Stimulated activated CD4-positive, alpha-beta T cell treated with anti-CD3 and anti-CD28 coated beads, Interleukin-4, amount 100 ng/mL, for 1 hour (primary cell): ENCODE data around the gene TMA16.
"Not testable (repeated sequence)": the region's sequence is repeated elsewhere in the genome, so short reads cannot be mapped to it uniquely, and the experiment has no call there.

Source experiments
- DNase-seq: peaks from one replicate; pipeline ENCODE4 v3.0.0-alpha.2; 2020

Gene TMA16

DNA sequence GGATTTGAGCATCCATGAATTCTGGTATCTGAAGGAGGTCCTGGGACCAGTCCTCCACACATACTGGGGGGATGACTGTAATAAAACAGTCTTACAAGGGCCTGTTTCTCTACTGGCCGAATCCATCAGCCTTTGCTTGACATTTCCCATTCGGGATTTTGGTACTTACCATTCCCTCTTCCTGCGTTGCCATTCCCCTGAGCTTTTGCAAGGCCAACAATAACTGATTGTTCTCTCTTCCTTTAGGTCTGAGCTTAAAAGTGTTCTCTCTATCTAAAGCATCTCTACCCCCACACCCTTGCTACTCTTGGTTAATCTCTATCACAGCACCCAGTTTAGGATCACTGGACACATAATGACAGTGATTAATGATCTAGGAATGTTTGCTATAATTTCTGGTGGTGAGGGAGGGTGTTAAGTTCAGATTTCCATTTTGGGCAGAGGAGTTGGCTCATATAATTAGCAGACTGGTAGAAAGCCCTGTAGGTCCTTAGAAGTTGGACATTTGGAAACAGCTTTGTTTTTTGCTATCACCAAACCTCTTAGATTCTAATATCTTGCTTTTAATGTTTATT is 29.4 kb downstream of the TMA16 start:
- no peak for DNase-seq

DNA sequence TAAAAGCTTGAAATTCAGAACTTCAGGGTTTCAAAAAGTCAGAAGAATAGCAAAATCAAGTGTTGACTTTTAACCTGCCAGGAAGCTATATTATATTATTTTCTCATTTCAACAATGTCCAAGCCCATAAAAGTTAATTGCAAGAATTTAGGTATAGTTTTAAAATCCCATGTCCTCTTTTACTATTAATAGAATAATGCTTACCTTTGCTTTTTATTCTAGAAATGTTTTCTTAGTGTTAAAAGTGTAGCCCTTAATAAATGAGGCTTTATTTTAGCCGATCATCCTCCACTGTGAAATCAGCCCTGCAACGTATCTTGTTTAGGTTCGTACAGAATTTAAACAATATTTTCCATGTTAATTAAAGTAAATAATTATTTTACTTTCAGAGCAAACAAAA is 31.5 kb downstream of the TMA16 start:
- no peak for DNase-seq

DNA sequence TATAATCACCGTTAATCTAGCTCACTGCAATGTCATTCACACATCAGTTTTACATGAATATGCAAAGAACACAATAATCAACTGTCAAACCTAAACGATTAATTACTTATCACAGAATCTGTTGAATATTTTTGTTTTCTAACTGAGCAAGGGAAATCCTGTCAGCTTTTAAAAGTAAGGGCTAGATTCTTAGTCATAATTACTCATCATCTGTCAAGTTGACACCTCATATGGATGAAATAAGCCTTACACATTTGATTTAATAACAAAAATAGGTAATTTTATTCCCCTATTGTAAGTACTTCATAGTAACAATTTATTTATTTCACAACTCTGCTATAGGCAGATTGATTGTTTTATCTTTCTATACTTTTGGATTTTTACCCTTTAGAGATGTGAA is 32.7 kb downstream of the TMA16 start:
- no peak for DNase-seq

DNA sequence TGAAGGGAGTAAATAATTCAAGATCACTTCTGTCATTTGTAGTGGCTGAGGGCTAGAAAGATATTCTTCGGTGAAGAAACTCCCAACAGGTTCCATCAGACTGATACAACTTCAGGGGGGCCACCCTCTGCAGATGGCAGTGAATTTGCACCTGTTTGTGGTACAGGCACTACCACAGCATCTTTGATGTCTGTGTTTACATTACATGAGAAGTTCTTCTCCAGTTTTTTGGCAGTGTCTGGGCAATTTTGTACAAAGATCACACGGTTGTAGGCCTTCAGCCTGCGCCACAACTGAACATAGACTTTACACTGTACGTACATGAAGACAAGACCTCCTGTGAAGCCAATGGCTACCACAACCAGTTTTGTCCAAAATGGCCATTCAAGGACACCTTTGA is 34.2 kb downstream of the TMA16 start:
- DNase-seq = no peak

DNA sequence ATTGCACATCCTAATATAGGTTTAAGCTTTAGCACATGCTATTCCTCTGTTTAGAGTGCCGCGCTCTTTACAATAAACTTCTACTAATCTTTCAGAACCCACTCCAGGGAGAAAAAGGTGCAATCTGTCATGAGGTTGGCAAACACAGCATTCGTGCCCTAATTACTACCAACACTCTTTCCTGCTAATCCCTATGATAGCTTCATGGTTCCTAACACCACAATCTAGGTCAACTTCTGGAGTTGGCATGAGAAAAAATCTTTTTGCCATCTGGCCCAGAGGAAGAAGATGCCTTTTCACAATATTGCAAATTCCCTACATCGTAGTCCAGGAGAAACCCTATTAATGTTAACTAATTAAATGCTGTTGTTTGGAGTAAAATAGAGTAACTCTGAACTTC is 39.6 kb downstream of the TMA16 start:
- DNase-seq = no peak

DNA sequence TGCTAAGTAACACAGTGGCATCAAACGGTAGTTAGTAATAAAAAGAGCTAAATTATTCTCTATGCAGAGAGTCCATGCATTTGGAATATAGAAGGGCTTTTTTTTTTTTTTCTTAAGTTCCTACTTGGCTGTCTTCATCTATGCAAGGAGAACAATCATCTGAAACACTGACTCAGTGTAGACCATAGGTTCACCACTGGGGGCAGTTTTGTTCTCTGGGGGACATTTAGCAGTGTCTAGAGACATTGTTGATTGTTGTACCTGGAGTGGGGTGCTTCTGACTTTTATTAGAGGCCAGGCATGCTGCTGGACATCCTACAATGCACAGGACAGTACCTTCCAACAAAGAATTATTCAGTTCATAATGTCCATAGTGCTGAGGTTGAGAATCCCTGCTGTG is 41.2 kb downstream of the TMA16 start:
- no peak for DNase-seq

DNA sequence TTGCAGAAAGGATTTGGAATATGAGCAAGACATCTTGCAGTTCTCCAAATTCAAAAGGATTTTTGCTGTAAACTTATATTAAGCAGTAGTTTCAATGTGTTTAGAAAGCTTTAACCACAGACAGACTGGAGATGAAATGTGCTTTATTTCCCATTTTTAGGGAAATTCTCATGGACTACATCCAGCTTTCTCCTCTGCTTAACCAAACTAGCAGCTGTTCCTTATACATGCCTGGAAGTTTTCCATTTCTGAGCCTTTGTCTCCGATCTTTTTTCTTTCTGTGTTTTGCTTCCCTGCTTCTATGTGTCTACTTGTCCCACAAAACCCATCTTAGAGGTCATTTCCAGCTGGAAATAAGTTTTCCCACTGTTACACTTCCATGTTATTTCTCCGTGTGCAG is 41.6 kb downstream of the TMA16 start:
- DNase-seq = no peak

DNA sequence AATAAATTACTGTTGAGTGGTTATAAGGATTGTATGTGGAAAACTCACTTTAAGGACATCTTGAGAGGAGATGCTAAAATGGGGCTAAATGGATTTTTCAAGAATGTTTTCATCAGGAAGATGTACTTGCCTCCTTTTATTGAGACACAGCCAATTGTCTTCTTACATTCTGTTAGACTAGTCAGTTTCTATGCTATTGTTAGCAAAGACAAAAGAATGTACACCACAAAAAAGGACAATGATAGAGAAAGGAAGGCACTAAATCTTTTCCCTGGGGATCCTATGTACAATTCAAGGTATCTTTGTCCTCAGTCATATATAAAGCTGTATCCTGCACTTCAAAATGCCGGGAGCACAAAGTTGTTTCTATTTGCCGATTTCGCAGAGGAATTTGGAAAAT is 42.6 kb downstream of the TMA16 start:
- DNase-seq = no peak

DNA sequence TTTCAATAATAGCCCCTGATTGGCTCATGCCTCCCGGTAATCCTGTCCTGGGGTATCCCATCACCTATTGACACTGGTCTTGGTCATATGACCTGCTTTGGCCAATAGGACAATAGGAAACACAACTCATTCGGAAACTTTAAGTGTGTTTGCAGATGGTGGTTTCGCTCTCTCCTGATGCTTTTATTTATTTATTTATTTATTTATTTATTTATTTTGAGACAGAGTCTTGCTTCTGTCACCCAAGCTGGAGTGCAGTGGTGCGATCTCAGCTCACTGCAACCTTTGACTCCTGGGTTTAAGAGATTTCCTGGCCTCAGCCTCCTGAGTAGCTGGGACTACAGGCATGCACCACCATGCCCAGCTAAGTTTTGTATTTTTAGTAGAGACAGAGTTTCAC is 44.3 kb downstream of the TMA16 start:
- not testable (repeated sequence) for DNase-seq

DNA sequence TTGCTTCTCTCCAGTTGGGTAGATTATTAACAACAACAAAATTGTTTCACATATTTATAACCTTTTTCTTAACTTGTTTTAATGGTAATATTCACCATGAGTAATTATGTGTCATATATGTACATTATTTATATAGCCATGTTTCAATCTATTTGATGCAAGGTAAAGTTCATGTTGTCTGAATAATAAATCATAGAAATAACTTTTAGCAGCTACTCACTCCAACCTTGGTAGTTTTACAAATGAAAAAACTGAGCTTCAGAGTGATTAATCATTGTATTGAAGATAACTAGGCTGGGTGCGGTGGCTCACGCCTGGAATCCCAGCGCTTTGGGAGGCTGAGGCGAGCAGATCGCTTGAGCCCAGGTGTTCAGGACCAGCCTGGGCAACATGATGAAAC is 46.0 kb downstream of the TMA16 start:
- no peak for DNase-seq

DNA sequence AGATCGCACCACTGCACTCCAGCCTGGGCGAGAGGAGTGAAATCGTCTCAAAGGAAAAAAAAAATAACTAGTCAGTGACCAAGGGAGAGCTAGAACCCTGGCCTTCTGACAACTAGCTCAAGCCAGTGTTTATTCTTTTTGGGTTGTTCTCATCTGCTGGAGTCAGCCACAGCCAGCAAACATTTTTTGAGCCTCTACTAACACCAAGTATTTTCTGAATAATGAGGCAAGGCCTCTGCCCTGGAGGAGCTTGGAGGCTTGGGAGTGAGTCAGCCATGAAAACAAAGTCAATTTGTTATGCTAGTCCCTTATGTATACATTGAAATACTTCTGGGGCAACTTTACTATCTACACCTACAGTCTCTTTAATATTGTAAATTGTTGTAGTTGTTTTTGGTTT is 46.5 kb downstream of the TMA16 start:
- no peak for DNase-seq

DNA sequence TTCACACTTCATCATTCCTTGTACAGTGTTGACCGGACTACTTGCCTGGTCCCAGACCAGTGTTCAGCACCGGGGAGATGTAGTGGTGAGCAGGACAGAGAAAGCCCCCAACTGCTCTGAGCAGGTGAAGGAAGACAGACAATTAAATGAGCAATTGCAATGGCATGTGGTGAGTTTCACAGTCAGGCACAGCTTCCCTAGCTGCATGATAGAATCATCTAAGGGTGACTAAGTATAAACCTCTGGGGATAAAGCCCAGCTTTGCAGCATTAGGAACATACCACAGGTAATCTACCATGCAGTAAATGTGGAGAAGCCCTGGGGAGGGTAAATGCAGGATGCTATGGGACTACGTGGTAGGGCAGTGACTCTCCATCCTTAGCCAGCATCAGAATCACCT is 47.8 kb downstream of the TMA16 start:
- no peak for DNase-seq

DNA sequence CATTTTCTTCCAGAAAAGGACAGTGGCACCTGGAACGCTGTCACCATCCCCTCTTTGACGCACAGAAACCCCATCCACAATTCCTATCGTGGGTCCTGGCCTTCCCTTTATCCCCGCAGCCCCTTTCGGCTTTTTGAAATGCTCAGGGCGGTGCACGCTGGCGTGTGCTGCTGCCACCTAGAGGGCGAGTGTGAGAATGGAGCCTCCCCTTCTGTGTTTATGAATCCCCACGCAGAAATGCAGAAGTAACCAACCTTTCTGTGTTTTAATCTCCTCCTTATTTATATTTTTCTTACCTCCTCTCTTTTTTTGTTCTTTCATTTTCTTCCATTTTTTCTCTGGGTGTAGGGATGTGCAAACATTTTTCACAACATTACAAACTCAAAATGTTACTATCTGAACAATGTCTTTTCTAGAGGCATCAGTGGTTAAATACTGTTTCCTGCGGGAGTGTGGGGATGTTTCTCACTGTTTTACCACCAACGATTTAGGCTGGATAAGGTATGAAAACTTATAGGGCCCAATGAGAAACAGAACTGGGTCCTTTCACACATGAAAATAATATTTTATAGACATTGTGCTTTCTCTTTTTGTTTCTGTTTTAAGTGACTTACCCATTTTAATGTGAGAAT is 50.0 kb downstream of the TMA16 start:
- DNase-seq = peak; percentile 65

DNA sequence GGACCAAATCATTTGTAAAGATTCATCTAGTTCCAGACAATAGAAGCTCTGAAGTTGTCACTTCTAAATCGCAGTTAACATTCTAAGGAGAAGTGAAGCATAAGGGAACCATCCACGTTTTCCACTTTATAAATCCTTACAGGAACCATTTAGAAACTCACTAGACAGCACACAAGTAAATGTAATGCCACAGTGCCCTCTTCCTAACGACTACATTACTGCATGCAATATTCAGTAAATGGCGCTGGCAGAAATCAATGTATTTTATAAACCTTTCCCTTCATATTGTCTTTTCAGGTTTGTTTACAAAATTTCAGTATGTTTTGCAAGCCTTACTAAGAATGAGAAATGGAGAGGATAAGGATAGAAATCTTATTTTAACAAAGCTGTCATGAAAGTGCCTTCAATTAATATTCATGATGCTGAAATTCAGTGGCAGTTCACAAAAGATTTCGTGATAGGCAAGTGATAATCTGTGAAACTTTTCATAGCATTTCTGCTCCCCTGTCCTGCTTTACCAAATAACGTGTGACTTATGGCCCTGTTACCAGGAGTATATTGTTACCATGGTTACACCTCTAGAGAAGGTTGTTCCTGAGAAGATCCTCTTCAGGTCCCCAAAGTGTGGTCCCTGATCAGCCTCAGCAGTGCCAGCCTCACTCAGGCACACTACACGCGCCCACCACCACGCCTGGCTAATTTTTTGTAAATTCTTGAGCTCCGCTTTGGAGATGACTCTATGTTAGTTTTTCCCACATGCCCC is 54.2 kb downstream of the TMA16 start:
- DNase-seq = no peak

DNA sequence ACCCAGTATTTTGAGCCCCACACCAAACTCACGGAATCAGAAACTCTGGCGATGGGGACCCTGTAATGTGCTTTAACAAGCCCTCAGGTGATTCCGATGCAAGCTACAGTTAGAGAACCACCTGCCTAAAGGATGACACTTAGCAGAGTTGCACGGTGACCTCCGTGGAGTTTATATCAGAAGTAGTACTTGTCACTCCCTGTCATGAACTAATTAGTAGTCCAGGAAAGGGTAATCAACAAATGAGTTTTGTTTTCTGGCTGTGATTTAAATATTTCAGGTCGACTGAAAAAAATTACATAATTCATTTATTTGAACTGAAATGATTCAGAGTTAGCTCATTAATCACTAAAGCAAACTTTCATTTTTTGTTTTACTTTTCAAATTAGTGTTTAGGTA is 56.4 kb downstream of the TMA16 start:
- no peak for DNase-seq

DNA sequence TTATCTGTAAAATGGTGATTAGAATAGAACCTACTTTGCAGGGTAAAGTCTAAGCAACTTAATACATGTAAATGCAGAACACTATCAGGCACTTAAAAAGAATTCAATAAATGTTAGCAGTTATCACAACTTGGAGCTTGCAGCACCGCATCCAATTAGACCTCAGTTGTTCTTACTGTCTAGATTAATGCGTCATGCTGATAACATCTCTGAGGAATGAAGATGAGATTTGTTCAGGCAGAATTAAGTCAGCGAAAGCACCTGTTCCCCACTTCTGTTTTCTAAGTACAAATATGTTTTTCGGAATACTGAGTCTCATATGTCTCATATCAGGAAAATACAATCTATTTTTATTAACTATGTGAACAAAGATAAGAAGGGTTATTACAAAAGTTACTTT is 58.7 kb downstream of the TMA16 start:
- no peak for DNase-seq

DNA sequence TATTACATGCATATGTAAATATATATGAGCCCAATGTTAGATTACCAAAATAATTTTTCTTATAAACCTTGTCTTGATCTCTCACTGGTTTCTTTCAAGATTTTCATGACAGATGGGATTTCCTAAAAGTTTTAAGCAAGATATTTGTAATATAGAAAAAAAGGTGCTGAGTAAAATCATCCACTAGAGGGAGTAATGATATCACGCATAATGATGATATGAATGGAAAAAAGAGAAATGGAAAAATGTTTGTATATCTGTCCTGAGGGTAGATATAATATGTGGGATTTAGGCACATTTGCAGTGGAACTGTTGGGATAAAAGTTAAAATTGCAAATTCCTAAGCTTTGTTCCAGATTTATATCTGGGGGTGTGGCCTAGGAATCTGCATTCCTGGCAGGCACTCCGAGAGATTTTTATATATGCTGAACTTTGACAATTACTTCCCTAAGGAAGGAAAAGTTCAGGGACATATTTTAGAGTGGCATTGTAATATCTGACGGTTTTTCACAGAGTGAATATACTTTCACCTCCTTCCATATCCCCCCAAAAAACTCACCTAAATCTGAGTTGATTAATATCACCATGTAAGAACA is 60.5 kb downstream of the TMA16 start:
- no peak for DNase-seq

DNA sequence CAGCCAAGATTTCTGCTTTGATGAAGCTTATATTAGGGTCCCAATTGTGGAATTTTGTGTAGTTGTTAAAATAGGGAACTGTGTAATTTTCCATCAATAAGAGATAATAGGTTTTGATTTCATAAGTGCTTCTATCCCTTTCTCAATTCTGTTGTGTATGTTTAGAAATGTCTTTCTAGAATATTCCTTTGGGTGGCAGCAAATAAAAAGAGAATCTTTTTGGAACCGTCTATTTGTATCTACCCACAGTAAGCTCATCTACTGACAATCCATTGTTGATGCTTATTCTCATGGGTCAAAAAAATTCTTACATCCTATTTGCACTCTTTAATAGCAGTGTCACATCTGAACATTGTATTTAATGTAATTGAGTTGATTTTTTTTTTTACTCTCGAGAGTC is 61.7 kb downstream of the TMA16 start:
- DNase-seq = no peak

DNA sequence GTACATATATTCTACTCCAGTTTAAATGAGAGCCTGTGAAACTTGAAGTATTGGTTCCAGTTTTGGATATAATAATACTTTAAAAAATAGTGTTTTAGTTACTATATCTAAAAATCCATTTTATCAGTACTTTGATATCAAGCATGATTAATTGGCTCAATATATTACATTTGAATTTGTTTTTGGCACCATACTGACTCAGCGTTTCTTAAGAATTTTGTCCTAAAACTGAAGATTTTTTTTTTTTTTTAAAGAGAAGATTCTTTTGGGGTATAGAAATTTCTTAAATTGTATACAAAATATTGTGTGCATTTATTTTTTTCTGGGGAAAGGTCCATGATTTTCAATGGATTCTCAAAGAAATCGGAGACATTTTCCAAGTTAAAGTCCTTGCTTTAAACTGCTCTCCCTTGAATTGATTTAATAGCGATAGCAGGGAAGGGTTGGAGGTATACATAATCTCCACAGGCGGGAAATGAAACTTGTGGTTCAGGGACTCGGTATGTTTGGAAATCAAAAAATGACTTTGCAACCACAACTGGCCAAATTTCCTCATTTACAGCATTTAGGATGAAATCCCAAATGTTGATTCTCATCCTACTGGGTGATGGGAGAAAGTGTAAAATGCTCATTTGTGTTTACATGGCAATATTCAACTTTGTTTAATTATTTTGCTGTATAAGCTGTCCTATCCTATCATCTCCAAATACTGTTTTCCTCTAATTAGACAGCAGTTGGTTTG is 62.3 kb downstream of the TMA16 start:
- no peak for DNase-seq

DNA sequence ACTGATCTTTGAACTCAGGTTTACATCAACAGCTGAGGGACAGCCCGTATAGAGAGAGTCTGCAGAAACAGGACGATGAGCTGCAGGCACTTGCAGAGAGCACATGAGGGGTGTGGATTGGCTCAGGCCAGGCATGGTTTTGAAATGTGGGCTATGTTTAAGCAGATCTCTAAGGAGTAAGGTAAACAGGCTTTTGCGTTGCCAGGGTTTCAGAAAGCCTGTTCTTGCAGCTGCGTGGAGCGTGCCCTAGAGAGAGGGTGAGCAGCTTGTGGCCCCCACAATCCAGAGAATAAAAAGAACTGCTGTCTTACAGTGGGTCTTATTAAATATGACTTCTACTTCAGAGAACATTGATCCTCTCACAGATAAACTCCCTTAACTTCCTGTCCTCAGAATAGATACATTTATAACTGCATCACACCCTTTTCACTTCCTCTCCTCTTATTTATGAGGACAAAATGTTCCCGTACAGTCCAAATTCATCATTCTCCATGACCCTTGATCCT is 64.1 kb downstream of the TMA16 start:
- DNase-seq = no peak

DNA sequence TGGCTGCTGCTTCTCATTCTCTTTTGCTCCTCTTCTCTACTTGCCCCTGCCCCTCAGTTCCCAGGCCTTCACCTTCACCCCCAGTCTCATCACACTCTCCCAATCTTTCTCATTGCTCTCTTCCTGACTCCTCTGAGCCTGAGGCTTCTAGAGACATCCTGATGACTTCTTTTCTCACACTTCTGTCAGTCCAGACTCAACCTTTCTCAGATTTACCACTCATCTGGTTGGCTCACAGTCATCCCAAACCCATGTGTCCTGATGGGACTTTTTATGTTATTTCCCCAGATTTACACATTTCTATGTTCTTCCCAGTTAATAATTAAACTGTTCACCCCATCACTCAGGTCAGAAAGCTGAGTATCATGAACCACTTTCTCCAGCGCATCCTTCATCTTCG is 68.0 kb downstream of the TMA16 start:
- no peak for DNase-seq

DNA sequence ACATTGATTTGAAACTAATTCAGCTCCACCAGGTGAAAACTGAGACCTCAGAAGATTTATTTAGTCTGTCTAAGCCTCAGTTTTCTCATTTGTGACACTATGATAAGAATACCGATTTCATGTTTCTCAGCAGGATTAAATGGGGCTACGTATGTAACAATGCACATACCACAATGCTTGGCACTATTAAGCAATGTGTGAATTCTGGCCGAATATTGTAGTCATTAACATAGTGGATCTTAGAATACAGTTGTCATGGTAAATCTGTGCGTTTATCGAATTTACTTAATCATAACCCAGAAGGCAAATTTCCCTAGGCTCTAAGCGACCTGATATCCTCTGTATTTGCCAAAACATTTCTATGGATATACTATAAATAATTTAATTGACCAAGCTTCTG is 69.1 kb downstream of the TMA16 start:
- DNase-seq = no peak

DNA sequence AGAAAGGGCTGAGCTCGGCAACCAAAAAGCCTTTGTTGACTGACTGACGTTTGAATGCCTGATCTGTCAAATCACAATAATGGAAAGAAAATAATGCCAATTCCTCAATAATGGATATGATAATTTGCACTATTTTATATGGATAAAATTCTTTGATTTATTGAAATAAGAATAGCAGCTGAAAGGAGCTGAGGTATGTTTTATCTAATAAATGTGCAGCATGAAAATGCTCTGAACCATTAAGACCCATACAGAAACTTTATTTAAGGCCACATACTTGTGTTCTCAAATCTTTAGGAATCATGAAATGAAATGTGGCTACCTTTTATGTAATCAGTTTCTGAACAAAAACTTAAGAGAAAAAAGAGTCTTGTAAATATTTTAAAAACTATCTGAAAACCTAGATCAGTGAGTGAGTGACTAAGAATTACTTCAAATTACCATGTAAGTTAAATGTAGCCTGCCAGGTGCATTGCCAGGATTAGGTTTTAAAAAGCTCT is 69.8 kb downstream of the TMA16 start:
- no peak for DNase-seq
